GM23338 (cell line): ENCODE measurements around the gene BOLA3. TPM values are rescaled to one million over a fixed set of nuclear protein-coding genes. Genes with fewer than 3 reads are reported as not detected.

Experiments used
- CREB1 ChIP-seq: fragments of 250-450 bp; sonication (Bioruptor Pico); IDR thresholded peaks from 2 replicates; pipeline ENCODE4 v1.5.0; 2020; ENCODE audit warnings: low read depth, mild to moderate bottlenecking, moderate library complexity
- ETS1 ChIP-seq: IDR thresholded peaks from 2 replicates; pipeline ENCODE4 v1.6.1; 2016; ENCODE audit warnings: antibody characterized with exemption
- EZH2phosphoT487 ChIP-seq: fragments of 200-600 bp; sonication (generic); IDR thresholded peaks from one replicate; pipeline ENCODE4 v1.8.1; 2018; ENCODE audit warnings: antibody characterized with exemption; ENCODE audit not compliant: unreplicated experiment
- REST ChIP-seq: IDR thresholded peaks from one replicate; pipeline ENCODE4 v1.6.1; 2018; ENCODE audit warnings: antibody characterized with exemption; ENCODE audit not compliant: unreplicated experiment
- STAT1 ChIP-seq: IDR thresholded peaks from one replicate; pipeline ENCODE4 v1.6.1; 2016; ENCODE audit warnings: antibody characterized with exemption; ENCODE audit not compliant: unreplicated experiment
- ZNF331 ChIP-seq: fragments of 250-450 bp; sonication (Bioruptor Pico); IDR thresholded peaks from 2 replicates; pipeline ENCODE4 v1.5.0; 2020; ENCODE audit warnings: low read depth, mild to moderate bottlenecking, moderate library complexity
- ZNF462 ChIP-seq: fragments of 250-450 bp; sonication (Bioruptor Pico); IDR thresholded peaks from 2 replicates; pipeline ENCODE4 v1.5.0; 2020; ENCODE audit warnings: mild to moderate bottlenecking, moderate library complexity
- polyA plus RNA-seq: library from polyadenylated mRNA; unstranded; fragments of >200 nt; fragmentation: Nextera tagmentation; extraction: Ambion mirVana; gene quantifications from 2 replicates; pipeline ENCODE4 v1.2.1, GENCODE V29; 2016
- total RNA-seq: library from RNA; depleted of rRNA; stranded (reverse); fragments of >200 nt; shearing (Covaris generic); gene quantifications from 2 replicates; pipeline ENCODE4 v1.2.3, GENCODE V29; 2014

Gene BOLA3
- total and polyA plus RNA-seq, 2 experiments from 2014 or later = 89.8 to 233 TPM

GRCh38 chr2:74119339-74119738 lies 28.4 kb downstream of the BOLA3 start (continued):
- TF ChIP-seq ZNF462 (no peak), STAT1 (no peak), ETS1 (no peak), ZNF331 (CRISPR knock-in tag) (no peak), EZH2phosphoT487 (no peak), CREB1 (CRISPR knock-in tag) (no peak), REST (no peak)
